GM12801 (cell line): ENCODE results near the gene SPEN.

Experiments
- CTCF ChIP-seq: IDR thresholded peaks from one replicate; pipeline ENCODE4 v1.5.1; 2011; ENCODE audit warnings: control low read depth; ENCODE audit not compliant: insufficient read length; ENCODE audit errors: extremely low read depth

The SPEN gene

GRCh38 chr1:15948595-15949452 is 101.3 kb downstream of the SPEN start:
- TF ChIP-seq CTCF: no peak

- TF ChIP-seq CTCF: no peak
Measured at GRCh38 chr1:15949453-15950245, 102.1 kb downstream of the SPEN start.

GRCh38 chr1:15950302-15950701 is 102.8 kb downstream of the SPEN start:
- no peak for TF ChIP-seq CTCF

GRCh38 chr1:15950763-15951295 is 103.3 kb downstream of the SPEN start:
- TF ChIP-seq CTCF: no peak

GRCh38 chr1:15951341-15952153 is 104.0 kb downstream of the SPEN start:
- TF ChIP-seq CTCF: no peak

- TF ChIP-seq CTCF: no peak
Measured at GRCh38 chr1:15952317-15953258, 105.1 kb downstream of the SPEN start.
